ENCODE measurements around the gene GSG1. TPM values are rescaled to one million over a fixed set of nuclear protein-coding genes. Genes with fewer than 3 reads are reported as not detected.

Gene GSG1
- total RNA-seq, 2 donors from 2014 or later, result not detected

DNA sequence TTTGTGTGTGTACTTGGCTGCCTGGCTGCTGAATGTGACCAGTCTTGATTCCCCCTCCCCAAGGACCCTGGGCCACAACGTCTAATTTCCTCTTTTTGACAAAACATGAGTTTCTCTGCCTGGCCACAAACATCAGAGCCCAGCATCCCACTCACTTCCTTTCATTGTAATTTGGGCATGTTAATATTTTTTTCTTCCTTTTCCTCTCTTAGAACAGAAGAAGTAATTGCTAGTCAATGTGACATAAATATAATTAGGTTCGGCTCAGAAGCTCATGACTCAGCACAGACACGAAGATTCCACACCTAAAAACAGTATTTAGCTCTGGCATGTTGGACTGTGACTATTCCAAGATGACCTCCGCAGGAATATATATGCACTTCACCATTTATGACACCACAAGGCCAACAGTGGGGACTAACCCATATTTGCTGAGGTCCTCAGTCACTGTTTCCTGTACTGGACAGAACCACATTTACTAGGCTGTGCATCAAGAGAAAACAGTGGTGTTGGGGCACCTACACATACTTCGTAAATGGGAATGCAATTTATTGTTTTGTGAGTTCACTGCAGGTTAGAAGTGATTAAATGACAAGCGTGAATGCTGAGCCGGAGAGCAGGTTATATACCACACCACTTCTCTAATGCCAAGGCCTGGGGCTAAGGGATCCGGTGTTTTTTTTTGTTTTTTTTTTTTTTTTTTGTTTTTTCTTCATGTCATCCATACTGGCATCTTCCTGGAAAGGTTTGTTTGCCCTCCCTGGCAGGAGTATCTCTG lies 4.2 kb downstream of the GSG1 start:
- Histone ChIP-seq H3K4me1 (peaks cover 27% of the 10 kb centered on the region), H3K27ac (peak overlapping the region; percentile 74), H3K9me3 (no peaks in the 10 kb centered on the region), H3K27me3 (no peaks in the 10 kb centered on the region), H3K9ac (ENCODE audit: low read depth in 2 of 2, low read length in 2 of 2) (peak overlapping the region in 1 of 2 donors; percentile 43), H3K4me3 (no peak overlapping the region), H3K36me3 (no peaks in the 10 kb centered on the region)
- no peak for DNase-seq
- TF ChIP-seq, protein P1, sequence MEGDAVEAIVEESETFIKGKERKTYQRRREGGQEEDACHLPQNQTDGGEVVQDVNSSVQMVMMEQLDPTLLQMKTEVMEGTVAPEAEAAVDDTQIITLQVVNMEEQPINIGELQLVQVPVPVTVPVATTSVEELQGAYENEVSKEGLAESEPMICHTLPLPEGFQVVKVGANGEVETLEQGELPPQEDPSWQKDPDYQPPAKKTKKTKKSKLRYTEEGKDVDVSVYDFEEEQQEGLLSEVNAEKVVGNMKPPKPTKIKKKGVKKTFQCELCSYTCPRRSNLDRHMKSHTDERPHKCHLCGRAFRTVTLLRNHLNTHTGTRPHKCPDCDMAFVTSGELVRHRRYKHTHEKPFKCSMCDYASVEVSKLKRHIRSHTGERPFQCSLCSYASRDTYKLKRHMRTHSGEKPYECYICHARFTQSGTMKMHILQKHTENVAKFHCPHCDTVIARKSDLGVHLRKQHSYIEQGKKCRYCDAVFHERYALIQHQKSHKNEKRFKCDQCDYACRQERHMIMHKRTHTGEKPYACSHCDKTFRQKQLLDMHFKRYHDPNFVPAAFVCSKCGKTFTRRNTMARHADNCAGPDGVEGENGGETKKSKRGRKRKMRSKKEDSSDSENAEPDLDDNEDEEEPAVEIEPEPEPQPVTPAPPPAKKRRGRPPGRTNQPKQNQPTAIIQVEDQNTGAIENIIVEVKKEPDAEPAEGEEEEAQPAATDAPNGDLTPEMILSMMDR (IDR thresholded peaks at IDR 0.05), result no peak
- intact Hi-C loops (cut with DNase I), result loop anchor here (5.0 to 10.0 kb wide), 3 partner anchors 94 to 182 kb away; partner anchors contain the start of gene HEBP1

DNA sequence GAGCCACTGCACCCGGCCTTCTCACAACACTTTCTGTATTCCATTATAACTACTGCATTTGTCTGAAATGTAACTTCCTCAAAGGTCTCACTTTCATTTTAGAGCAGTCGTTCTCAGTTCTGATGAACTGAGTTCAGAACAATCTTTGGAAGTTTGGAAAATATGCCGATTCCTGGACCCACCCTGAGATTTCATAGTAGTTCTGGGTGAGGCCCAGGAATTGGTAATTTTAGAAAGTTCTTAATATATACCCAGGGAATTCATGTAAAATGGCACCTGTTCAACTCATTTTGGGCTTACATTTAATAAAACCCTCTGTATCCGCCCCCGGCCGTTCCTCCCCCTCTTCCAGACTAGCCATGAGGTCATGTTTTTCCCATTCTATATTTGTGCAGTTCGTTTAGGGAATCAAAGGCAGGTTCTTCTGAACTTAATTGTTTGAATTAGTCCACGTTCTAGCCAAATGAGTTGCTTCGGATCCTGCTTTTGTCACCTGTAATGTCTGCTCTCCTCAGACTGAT lies 5.9 kb downstream of the GSG1 start:
- Histone ChIP-seq H3K27ac (peak overlapping the region; percentile 74), H3K4me3 (peak overlapping the region; percentile 10), H3K9ac (ENCODE audit: low read depth in 2 of 2, low read length in 2 of 2) (peak overlapping the region in 1 of 2 donors; percentile 73), H3K4me1 (peaks cover 24% of the 10 kb centered on the region), H3K9me3 (no peaks in the 10 kb centered on the region), H3K27me3 (no peaks in the 10 kb centered on the region), H3K36me3 (no peaks in the 10 kb centered on the region)
- DNase-seq, result no peak
- TF ChIP-seq, protein P1 (IDR thresholded peaks at IDR 0.05), result no peak
- intact Hi-C loops (cut with DNase I), result loop anchor here (5.0 to 10.0 kb wide), 3 partner anchors 93 to 180 kb away; partner anchors contain the start of gene HEBP1

DNA sequence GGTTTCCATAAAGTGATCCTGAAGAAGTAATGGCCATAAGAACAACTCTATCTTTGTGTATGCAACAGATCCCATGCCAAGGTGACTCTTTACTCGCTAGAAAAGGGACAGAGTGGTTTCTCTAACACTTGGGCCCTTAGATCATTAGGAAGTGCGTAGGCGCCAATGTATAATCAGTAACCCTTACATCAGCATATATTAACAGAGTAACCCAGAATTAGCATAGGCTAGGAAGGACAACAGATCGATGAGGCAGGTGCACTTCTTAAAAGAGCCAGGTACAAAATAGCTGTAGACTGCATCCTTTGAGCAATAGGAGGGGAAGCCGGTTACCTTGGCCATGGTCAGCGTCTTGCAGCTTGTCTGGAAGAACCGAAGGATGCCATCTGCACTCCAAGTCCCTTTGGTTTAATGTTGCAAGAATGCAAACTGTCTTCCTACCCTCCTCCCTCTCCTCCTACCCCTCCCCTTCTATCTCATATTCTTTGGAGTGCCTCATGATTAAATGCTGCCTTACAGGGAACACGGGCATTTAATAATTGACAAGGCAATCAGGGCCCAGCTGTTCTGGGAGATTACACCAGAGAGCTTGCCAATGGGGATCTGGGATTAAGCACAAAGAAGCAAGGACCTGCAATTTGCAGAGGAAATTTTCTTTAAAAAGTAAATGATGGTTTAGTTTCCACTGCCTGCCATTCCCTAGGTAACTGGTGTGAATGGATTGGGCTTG lies 8.0 kb downstream of the GSG1 start:
- DNase-seq, result no peak
- intact Hi-C loops (cut with DNase I), result loop anchor here (5.0 to 10.0 kb wide), 3 partner anchors 91 to 178 kb away; partner anchors contain the start of gene HEBP1
- Histone ChIP-seq H3K36me3 (no peaks in the 10 kb centered on the region), H3K4me3 (no peak overlapping the region), H3K4me1 (peaks cover 11% of the 10 kb centered on the region), H3K27me3 (no peaks in the 10 kb centered on the region), H3K9me3 (no peaks in the 10 kb centered on the region), H3K27ac (no peak overlapping the region), H3K9ac (ENCODE audit: low read depth in 2 of 2, low read length in 2 of 2) (no peak overlapping the region)
- TF ChIP-seq, protein P1 (IDR thresholded peaks at IDR 0.05), result no peak

DNA sequence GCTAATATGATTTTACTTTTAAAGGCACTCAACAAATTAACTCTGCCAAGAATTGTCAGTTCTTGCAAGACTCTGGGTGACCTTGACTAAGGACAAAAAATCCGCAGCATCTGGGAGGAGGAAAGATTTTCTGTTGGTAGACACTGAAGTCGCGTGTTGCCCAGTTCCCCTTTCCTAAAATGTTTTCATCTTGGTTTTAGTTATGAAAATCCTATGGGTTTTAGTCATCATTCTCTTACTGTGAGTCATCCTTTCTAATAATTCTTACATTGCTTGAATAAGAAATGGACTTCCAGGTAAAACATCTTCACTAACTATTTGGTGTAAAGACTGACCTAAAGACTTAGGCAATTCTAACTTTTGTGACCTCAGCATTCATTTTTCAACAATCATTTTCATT lies 9.1 kb downstream of the GSG1 start:
- no peak overlapping the region for H3K4me3 ChIP-seq
- peaks cover 8% of the 10 kb centered on the region for H3K4me1 ChIP-seq
- H3K9ac ChIP-seq (ENCODE audit: low read depth in 2 of 2, low read length in 2 of 2), result no peak overlapping the region
- DNase-seq, result no peak
- H3K27me3 ChIP-seq, result no peaks in the 10 kb centered on the region
- H3K27ac ChIP-seq, result no peak overlapping the region
- TF ChIP-seq, protein P1 (IDR thresholded peaks at IDR 0.05), result no peak
- H3K9me3 ChIP-seq, result no peaks in the 10 kb centered on the region
- H3K36me3 ChIP-seq, result no peaks in the 10 kb centered on the region
- intact Hi-C loops (cut with DNase I), result loop anchor here (10.0 kb wide), 1 partner anchor 90 kb away; the partner anchor contains the start of gene HEBP1

DNA sequence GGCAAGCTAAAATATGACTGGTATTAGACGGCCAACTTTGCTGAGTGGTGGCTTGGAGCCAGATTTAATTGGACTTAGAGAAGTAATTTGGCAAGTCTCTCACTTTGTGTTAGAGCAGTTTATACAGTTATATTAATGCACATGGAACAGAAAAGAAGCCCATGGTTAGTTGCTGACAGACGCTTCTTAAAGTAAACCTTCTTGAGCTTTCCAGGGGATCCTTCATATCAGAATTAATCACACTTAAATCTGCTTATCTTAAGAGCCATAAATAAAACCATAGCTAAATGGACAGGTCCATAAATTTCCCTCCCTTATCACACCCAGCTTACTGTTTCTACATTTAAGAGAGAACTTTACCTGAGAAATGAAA lies 9.6 kb downstream of the GSG1 start:
- no peaks in the 10 kb centered on the region for H3K36me3 ChIP-seq
- H3K4me1 ChIP-seq, result peaks cover 5% of the 10 kb centered on the region
- H3K27ac ChIP-seq, result no peak overlapping the region
- intact Hi-C loops (cut with DNase I), result loop anchor here (10.0 kb wide), 1 partner anchor 89 kb away; the partner anchor contains the start of gene HEBP1
- DNase-seq, result no peak
- no peaks in the 10 kb centered on the region for H3K9me3 ChIP-seq
- H3K27me3 ChIP-seq, result no peaks in the 10 kb centered on the region
- TF ChIP-seq, protein P1 (IDR thresholded peaks at IDR 0.05), result no peak
- no peak overlapping the region for H3K4me3 ChIP-seq
- H3K9ac ChIP-seq (ENCODE audit: low read depth in 2 of 2, low read length in 2 of 2), result no peak overlapping the region

Measured in colonic mucosa (tissue), 4 donors.